SU-DHL-6 (cell line): Measurements from ENCODE around the gene SH3GL2.

ENCODE experiments used
- EZH2phosphoT487 ChIP-seq: fragments of 200-600 bp; sonication (generic), shearing (Covaris generic); conservative IDR thresholded peaks from 2 replicates; pipeline ENCODE4 v1.6.1; 2018; ENCODE audit warnings: mild to moderate bottlenecking, antibody characterized with exemption, low read length, moderate library complexity, mixed read lengths
- TF ChIP-seq, protein P1 (sequence below): fragments of 200-600 bp; sonication (generic); IDR thresholded peaks from one replicate; pipeline ENCODE4 v1.5.1; 2017; ENCODE audit warnings: antibody characterized with exemption, mild to moderate bottlenecking, low read length, moderate library complexity; ENCODE audit not compliant: insufficient read depth, poor library complexity, severe bottlenecking

DNA sequence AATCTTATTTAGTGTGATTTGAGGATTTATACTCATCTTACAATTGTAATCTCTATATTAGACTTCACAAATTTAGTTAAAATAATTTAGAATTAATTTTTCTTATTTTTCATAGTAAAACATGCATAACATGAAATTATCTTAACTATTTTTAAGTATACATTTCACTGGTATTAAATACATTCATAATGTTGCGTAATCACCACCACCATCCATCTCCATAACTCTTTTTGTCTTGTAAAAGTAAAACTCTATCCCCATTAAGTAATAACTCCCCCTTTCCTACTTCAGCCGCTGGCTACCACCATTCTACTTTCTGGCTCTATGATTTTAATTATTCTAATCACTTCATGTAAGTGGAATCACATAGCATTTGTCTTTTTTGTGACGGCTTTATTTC is 193.4 kb downstream of the SH3GL2 start:
- TF ChIP-seq, protein P1, sequence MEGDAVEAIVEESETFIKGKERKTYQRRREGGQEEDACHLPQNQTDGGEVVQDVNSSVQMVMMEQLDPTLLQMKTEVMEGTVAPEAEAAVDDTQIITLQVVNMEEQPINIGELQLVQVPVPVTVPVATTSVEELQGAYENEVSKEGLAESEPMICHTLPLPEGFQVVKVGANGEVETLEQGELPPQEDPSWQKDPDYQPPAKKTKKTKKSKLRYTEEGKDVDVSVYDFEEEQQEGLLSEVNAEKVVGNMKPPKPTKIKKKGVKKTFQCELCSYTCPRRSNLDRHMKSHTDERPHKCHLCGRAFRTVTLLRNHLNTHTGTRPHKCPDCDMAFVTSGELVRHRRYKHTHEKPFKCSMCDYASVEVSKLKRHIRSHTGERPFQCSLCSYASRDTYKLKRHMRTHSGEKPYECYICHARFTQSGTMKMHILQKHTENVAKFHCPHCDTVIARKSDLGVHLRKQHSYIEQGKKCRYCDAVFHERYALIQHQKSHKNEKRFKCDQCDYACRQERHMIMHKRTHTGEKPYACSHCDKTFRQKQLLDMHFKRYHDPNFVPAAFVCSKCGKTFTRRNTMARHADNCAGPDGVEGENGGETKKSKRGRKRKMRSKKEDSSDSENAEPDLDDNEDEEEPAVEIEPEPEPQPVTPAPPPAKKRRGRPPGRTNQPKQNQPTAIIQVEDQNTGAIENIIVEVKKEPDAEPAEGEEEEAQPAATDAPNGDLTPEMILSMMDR: no peak
- no peak for TF ChIP-seq EZH2phosphoT487
